Activated B cell treated with CpG ODN at 0.5 μM for 24 hours (primary cell): ENCODE results near the gene HK1. TPM values are rescaled to one million over a fixed set of nuclear protein-coding genes. Genes with fewer than 3 reads are reported as not detected.

ENCODE experiments used
- ATAC-seq: fragments of 200-7000 bp; cut with Tn5 transposase; one replicate; pipeline ENCODE4 v1.10.0; 2021; ENCODE audit warnings: low read depth, mild to moderate bottlenecking, moderate library complexity
- CTCF ChIA-PET: fragments of 350-600 bp; sonication (Branson Sonifier 250); formaldehyde crosslinking; loops from one replicate; lab custom pipeline; 2021; ENCODE audit warnings: antibody characterized with exemption; lab: Charles Lee
- POLR2A ChIA-PET: fragments of 350-600 bp; sonication (Branson Sonifier 250); formaldehyde crosslinking; loops from one replicate; lab custom pipeline; 2021; ENCODE audit warnings: antibody characterized with exemption; lab: Charles Lee
- DNase-seq: peaks from one replicate; pipeline ENCODE4 v3.0.0; 2022
- H3K27ac Mint-ChIP-seq: one replicate; pipeline ENCODE4 v1.8.0; 2020; ENCODE audit warnings: mixed read lengths
- H3K27me3 Mint-ChIP-seq: one replicate; pipeline ENCODE4 v1.8.0; 2021; ENCODE audit warnings: mixed read lengths
- H3K36me3 Mint-ChIP-seq: one replicate; pipeline ENCODE4 v1.8.0; 2021; ENCODE audit warnings: low read depth, mixed read lengths
- H3K4me1 Mint-ChIP-seq: one replicate; pipeline ENCODE4 v1.8.0; 2021; ENCODE audit warnings: mixed read lengths
- H3K4me3 Mint-ChIP-seq: one replicate; pipeline ENCODE4 v1.8.0; 2020; ENCODE audit warnings: mild to moderate bottlenecking, mixed read lengths
- H3K9me3 Mint-ChIP-seq: one replicate; pipeline ENCODE4 v1.8.0; 2020; ENCODE audit warnings: mixed read lengths
- intact Hi-C: fragments of 100-400 bp; cut with micrococcal nuclease; formaldehyde crosslinking; loops from one replicate; pipeline ENCODE4 v1.15.1; 2024
- total RNA-seq: library from RNA; stranded (reverse); gene quantifications from 2 replicates; pipeline ENCODE4 v1.2.3, GENCODE V29; 2022
- TF ChIP-seq, protein P1 (sequence below): fragments of 200-600 bp; IDR thresholded peaks from one replicate; pipeline ENCODE4 v1.8.0; 2022; ENCODE audit warnings: antibody characterized with exemption, mild to moderate bottlenecking

Gene HK1
- total RNA-seq, 1 donor from 2014 or later: 47.2 TPM

GRCh38 chr10:69389827-69390490 is 111.7 kb downstream of the HK1 start:
- peaks cover 70% of the 10 kb centered on the region for H3K36me3 Mint-ChIP-seq
- intact Hi-C loops: loop anchor here (5.0 kb wide), 1 partner anchor 388 kb away; no protein-coding TSS in a partner anchor

DNA sequence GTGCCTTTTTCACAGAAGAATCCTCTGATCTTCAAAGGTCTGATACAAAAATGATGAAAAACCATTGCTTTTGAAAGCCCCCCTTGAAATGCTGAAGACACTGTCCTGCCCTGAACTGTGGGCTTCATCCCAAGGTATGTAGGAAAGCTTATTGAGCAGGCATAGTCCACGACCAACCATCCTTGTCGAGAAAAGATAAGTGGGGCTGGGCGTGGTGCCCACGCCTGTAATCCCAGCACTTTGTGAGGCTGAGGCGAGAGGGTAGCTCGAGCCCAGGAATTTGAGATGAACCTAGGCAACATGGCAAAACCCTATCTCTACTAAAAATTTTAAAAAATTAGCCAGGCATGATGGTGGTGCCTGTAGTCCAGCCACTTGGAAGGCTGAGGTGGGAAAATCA is 112.9 kb downstream of the HK1 start:
- no peak overlapping the region for H3K4me3 Mint-ChIP-seq
- intact Hi-C loops: loop anchor here (5.0 kb wide), 1 partner anchor 389 kb away; no protein-coding TSS in a partner anchor

More at GRCh38 chr10:69389827-69390490, 111.7 kb downstream of the HK1 start:
- no peak overlapping the region for H3K4me3 Mint-ChIP-seq
- TF ChIP-seq, protein P1, sequence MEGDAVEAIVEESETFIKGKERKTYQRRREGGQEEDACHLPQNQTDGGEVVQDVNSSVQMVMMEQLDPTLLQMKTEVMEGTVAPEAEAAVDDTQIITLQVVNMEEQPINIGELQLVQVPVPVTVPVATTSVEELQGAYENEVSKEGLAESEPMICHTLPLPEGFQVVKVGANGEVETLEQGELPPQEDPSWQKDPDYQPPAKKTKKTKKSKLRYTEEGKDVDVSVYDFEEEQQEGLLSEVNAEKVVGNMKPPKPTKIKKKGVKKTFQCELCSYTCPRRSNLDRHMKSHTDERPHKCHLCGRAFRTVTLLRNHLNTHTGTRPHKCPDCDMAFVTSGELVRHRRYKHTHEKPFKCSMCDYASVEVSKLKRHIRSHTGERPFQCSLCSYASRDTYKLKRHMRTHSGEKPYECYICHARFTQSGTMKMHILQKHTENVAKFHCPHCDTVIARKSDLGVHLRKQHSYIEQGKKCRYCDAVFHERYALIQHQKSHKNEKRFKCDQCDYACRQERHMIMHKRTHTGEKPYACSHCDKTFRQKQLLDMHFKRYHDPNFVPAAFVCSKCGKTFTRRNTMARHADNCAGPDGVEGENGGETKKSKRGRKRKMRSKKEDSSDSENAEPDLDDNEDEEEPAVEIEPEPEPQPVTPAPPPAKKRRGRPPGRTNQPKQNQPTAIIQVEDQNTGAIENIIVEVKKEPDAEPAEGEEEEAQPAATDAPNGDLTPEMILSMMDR: no peak
- CTCF ChIA-PET: interaction anchor here (0.6 to 7.2 kb wide), 5 partner anchors 14 to 385 kb away, joined by 3 to 127 read pairs (median 3); no protein-coding TSS in a partner anchor
- H3K27me3 Mint-ChIP-seq: no peaks in the 10 kb centered on the region
- ATAC-seq: no peak
- peaks cover 16% of the 10 kb centered on the region for H3K4me1 Mint-ChIP-seq
- DNase-seq: no peak
- POLR2A ChIA-PET: no interaction called here
- peak overlapping the region; percentile 84 for H3K27ac Mint-ChIP-seq
- no peaks in the 10 kb centered on the region for H3K9me3 Mint-ChIP-seq

GRCh38 chr10:69392481-69393000 is 114.2 kb downstream of the HK1 start:
- TF ChIP-seq, protein P1: peak; percentile 94
- intact Hi-C loops: loop anchor here (1.0 to 5.0 kb wide), 6 partner anchors 21 to 390 kb away; no protein-coding TSS in a partner anchor
- H3K4me3 Mint-ChIP-seq: no peak overlapping the region
- H3K27ac Mint-ChIP-seq: no peak overlapping the region
- ATAC-seq: peak; percentile 99
- no peaks in the 10 kb centered on the region for H3K27me3 Mint-ChIP-seq
- DNase-seq: peak; percentile 62
- no peaks in the 10 kb centered on the region for H3K9me3 Mint-ChIP-seq
- ChIA-PET CTCF (interaction anchor here (0.6 to 7.2 kb wide), 22 partner anchors 9 to 387 kb away, joined by 3 to 127 read pairs (median 4); no protein-coding TSS in a partner anchor), POLR2A (interaction anchor here (0.6 kb wide), 1 partner anchor 18 kb away, joined by 15 read pairs; no protein-coding TSS in a partner anchor)
- H3K4me1 Mint-ChIP-seq: peaks cover 16% of the 10 kb centered on the region
- H3K36me3 Mint-ChIP-seq: peaks cover 63% of the 10 kb centered on the region

More for the DNA sequence above, 112.9 kb downstream of the HK1 start:
- H3K9me3 Mint-ChIP-seq: no peaks in the 10 kb centered on the region
- TF ChIP-seq, protein P1: no peak
- peaks cover 62% of the 10 kb centered on the region for H3K36me3 Mint-ChIP-seq
- ChIA-PET POLR2A (no interaction called here), CTCF (interaction anchor here (1.2 to 7.2 kb wide), 3 partner anchors 12 to 154 kb away, joined by 3 to 127 read pairs (median 8); no protein-coding TSS in a partner anchor)
- H3K27ac Mint-ChIP-seq: no peak overlapping the region
- ATAC-seq: no peak
- DNase-seq: no peak
- H3K4me1 Mint-ChIP-seq: peaks cover 16% of the 10 kb centered on the region
- no peaks in the 10 kb centered on the region for H3K27me3 Mint-ChIP-seq

DNA sequence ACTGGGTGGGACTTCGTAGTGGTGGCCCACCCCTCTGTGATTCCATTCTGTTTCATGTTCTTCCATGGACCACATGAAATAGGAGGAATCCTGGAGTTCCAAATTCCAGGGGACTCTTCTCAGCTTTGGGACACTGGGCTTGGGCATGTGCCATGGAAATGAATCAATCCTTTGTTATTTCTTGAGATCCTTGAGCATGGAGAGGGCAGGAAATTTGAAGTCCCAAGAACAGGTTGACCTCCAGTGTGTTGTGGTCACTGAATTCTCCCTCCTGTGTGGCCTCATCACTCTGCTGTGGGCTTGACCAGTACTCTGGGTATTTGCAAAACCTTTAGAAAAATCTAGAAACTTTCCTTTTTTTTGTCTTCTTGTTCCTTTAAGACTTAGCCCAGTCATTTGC is 115.7 kb downstream of the HK1 start:
- POLR2A ChIA-PET: no interaction called here
- no peak overlapping the region for H3K27ac Mint-ChIP-seq
- intact Hi-C loops: loop anchor here (5.0 kb wide), 1 partner anchor 392 kb away; no protein-coding TSS in a partner anchor
- peaks cover 16% of the 10 kb centered on the region for H3K4me1 Mint-ChIP-seq
- CTCF ChIA-PET: interaction anchor here (1.7 to 7.2 kb wide), 3 partner anchors 12 to 157 kb away, joined by 4 to 127 read pairs (median 15); no protein-coding TSS in a partner anchor
- H3K27me3 Mint-ChIP-seq: no peaks in the 10 kb centered on the region
- ATAC-seq: no peak
- TF ChIP-seq, protein P1: no peak
- no peaks in the 10 kb centered on the region for H3K9me3 Mint-ChIP-seq
- no peak overlapping the region for H3K4me3 Mint-ChIP-seq
- DNase-seq: no peak
- H3K36me3 Mint-ChIP-seq: peaks cover 56% of the 10 kb centered on the region

DNA sequence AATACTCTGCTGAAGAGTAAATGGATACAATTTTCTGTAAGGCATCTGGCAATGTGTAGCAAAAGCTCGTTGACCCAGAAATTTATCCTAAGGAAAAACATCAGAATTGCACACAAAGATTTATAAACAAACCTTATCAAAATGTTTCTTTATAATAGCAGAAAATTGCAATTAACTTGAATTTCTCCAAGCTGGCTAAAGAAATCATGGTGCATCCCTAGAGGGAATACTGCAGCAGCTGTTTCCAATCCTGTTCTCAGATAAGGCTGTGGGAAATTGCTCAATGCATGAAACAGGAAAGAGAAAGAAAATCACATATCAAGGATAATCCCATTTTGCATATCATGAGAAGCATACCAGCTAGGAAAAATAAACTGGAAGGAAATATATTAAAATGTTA is 119.7 kb downstream of the HK1 start:
- no peak for DNase-seq
- H3K27ac Mint-ChIP-seq: no peak overlapping the region
- H3K36me3 Mint-ChIP-seq: peaks cover 67% of the 10 kb centered on the region
- ChIA-PET CTCF (no interaction called here), POLR2A (no interaction called here)
- intact Hi-C loops: no loop called here
- no peaks in the 10 kb centered on the region for H3K9me3 Mint-ChIP-seq
- ATAC-seq: no peak
- H3K27me3 Mint-ChIP-seq: no peaks in the 10 kb centered on the region
- no peak overlapping the region for H3K4me3 Mint-ChIP-seq
- TF ChIP-seq, protein P1: no peak
- no peaks in the 10 kb centered on the region for H3K4me1 Mint-ChIP-seq
